ENCODE results near the gene USH2A. TPM values are rescaled to one million over a fixed set of nuclear protein-coding genes. Genes with fewer than 3 reads are reported as not detected.
"Not testable (repeated sequence)": the region's sequence is repeated elsewhere in the genome, so short reads cannot be mapped to it uniquely, and the experiment has no call there.

Gene USH2A
- total and polyA plus RNA-seq, 8 donors = 0.37 to 0.58 TPM; not detected in 6

DNA sequence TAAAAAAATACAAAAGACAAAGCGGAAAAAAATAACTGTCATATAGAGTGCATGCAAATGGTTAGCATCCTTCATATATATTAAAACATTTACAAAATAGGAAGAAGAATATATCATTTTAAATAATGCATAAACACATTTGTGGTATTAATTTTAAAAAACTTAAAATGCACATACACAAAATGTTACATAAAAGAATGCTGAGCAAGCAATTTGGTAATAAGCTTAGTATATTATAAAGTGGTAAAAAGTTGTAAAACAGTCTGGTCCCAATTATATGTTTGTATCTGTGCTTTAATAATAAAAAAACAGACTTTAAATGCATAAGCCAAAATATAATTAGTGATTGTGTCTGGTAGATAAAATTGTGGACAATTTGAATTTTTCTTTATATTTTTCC is 394.6 kb downstream of the USH2A start:
- TF ChIP-seq POLR2AphosphoS5 (IDR thresholded peaks at IDR 0.05) (no peak), CTCF (IDR thresholded peaks at IDR 0.05) (no peak), POLR2A (IDR thresholded peaks at IDR 0.05) (no peak), EP300 (IDR thresholded peaks at IDR 0.05) (no peak)
- Histone ChIP-seq H3K4me3 (no peak overlapping the region), H3K9me3 (no peaks in the 10 kb centered on the region), H3K27me3 (no peaks in the 10 kb centered on the region), H3K36me3 (no peaks in the 10 kb centered on the region), H3K4me1 (no peaks in the 10 kb centered on the region), H3K27ac (no peak overlapping the region)
- intact Hi-C loops (cut with DNase I; ENCODE audit: low total_unique reads) = no loop called here
- 90 to 98% (median 92%) methylated on average over 1 of the region's 1 CpG for WGBS, 5 donors
- DNase-seq = no peak

- no peak overlapping the region for H3K27ac ChIP-seq
- 84 to 92% (median 90%) methylated on average over 2 of the region's 2 CpGs for WGBS, 5 donors
- H3K27me3 ChIP-seq = no peaks in the 10 kb centered on the region
- intact Hi-C loops (cut with DNase I; ENCODE audit: low total_unique reads) = no loop called here
- H3K4me1 ChIP-seq = no peaks in the 10 kb centered on the region
- TF ChIP-seq POLR2A (IDR thresholded peaks at IDR 0.05) = no peak
- no peak for DNase-seq
- no peak overlapping the region for H3K4me3 ChIP-seq
- H3K36me3 ChIP-seq = no peaks in the 10 kb centered on the region
- H3K9me3 ChIP-seq = no peaks in the 10 kb centered on the region
Measured at GRCh38 chr1:216024546-216024945, 398.7 kb downstream of the USH2A start.

DNA sequence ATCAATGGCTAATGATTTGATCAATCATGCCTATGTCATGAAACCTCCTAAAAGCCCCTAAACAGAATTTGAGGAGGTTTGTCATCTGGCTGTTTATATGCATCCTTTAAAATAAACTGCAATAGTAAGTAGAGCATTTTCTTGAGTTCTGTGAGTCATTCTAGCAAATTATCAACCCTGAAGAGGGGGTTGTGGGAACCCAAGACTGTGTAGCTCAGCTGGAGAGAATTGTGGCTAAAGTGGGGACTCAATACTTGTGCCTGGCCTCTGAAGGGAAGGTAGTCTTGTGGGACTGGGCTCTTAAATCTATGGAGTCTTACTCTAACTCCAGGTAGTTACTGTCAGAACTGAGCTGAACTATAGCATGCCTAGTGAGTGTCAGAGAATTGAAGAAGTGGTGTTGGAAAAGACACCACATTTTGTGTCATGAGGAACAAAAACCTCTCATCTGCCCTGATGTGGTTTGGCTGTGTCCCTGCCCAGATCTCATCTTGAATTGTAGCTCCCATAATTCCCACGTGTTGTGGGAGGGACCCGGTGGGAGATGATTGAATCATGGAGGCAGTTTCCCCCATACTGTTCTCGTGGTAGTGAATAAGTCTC is 402.4 kb downstream of the USH2A start:
- no peaks in the 10 kb centered on the region for H3K27me3 ChIP-seq
- intact Hi-C loops (cut with DNase I; ENCODE audit: low total_unique reads) = no loop called here
- WGBS, 5 donors = 79 to 88% (median 83%) methylated on average over 3 of the region's 3 CpGs
- no peaks in the 10 kb centered on the region for H3K9me3 ChIP-seq
- H3K36me3 ChIP-seq = no peaks in the 10 kb centered on the region
- H3K4me3 ChIP-seq = no peak overlapping the region
- TF ChIP-seq CTCF (IDR thresholded peaks at IDR 0.05) (no peak), POLR2A (IDR thresholded peaks at IDR 0.05) (no peak), POLR2AphosphoS5 (IDR thresholded peaks at IDR 0.05) (no peak), EP300 (IDR thresholded peaks at IDR 0.05) (no peak)
- H3K4me1 ChIP-seq = no peaks in the 10 kb centered on the region
- no peak overlapping the region for H3K27ac ChIP-seq
- no peak for DNase-seq

- no peak for DNase-seq
- WGBS, 5 donors = 87 to 94% (median 89%) methylated on average over 3 of the region's 3 CpGs
- no peak overlapping the region for H3K27ac ChIP-seq
- H3K4me1 ChIP-seq = no peaks in the 10 kb centered on the region
- H3K27me3 ChIP-seq = no peaks in the 10 kb centered on the region
- H3K4me3 ChIP-seq = no peak overlapping the region
- no peaks in the 10 kb centered on the region for H3K9me3 ChIP-seq
- TF ChIP-seq POLR2A (IDR thresholded peaks at IDR 0.05) = no peak
- no peak for TF ChIP-seq EP300 (IDR thresholded peaks at IDR 0.05)
- no peak for TF ChIP-seq CTCF (IDR thresholded peaks at IDR 0.05)
- TF ChIP-seq POLR2AphosphoS5 (IDR thresholded peaks at IDR 0.05) = no peak
- intact Hi-C loops (cut with DNase I; ENCODE audit: low total_unique reads) = no loop called here
- H3K36me3 ChIP-seq = no peaks in the 10 kb centered on the region
Measured at GRCh38 chr1:216015116-216015515, 408.1 kb downstream of the USH2A start.

DNA sequence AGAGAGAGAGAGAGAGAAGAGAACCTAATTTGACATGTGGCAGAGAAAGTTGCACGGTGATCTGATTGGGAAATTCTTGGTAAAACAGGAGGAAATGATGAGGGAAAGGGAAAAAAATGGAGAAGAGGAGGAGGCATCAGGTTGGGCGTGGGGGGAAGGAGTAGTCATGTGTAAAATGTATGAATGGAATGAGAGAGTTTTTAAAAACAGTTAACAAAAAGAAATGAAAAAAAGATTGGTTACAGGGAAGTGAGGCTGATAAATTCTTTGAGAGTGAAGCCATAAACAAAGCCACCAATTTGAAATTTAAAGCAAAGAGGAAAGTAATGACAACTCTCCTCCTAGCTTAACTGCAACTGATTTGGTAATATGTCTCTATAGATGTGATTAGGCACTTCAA is 409.2 kb downstream of the USH2A start:
- DNase-seq = no peak
- Histone ChIP-seq H3K27me3 (no peaks in the 10 kb centered on the region), H3K4me3 (no peak overlapping the region), H3K36me3 (no peaks in the 10 kb centered on the region), H3K27ac (no peak overlapping the region), H3K4me1 (no peaks in the 10 kb centered on the region), H3K9me3 (no peaks in the 10 kb centered on the region)
- intact Hi-C loops (cut with DNase I; ENCODE audit: low total_unique reads) = no loop called here
- TF ChIP-seq EP300 (IDR thresholded peaks at IDR 0.05) = no peak
- TF ChIP-seq POLR2AphosphoS5 (IDR thresholded peaks at IDR 0.05) = no peak
- no peak for TF ChIP-seq CTCF (IDR thresholded peaks at IDR 0.05)
- no peak for TF ChIP-seq POLR2A (IDR thresholded peaks at IDR 0.05)
- WGBS, 5 donors = 32 to 49% (median 36%) methylated on average over 2 of the region's 2 CpGs

DNA sequence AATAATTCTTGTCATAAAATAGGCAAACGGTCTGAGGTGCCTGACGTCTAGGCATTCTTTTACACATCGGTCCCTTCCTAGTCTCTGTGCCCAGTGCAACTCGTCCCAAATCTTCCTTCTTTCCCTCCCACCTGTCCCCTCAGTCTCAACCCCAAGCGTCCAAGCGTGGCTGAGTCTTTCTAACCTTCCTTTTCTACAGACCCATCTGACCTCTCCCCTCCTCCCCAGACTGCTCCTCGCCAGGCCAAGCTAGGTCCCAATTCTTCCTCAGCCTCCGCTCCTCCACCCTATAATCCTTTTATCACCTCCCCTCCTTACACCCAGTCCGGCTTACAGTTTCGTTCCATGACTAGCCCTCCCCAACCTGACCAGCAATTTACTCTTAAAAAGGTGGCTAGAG is 413.8 kb downstream of the USH2A start:
- H3K36me3 ChIP-seq; H3K9me3 ChIP-seq; DNase-seq; H3K27me3 ChIP-seq; intact Hi-C loops (cut with DNase I; ENCODE audit: low total_unique reads); H3K4me3 ChIP-seq; H3K27ac ChIP-seq; H3K4me1 ChIP-seq: not testable (repeated sequence)
- 83 to 86% (median 84%) methylated on average over 6 to 10 of the region's 10 CpGs for WGBS, 5 donors
